ENCODE measurements around the gene STK26.

GRCh38 chrX:132033166-132033565 is 10.1 kb downstream of the STK26 start:
- TF ChIP-seq CTCF (IDR thresholded peaks at IDR 0.05; ENCODE audit: low read depth, low read length, missing input control) (no peak), MAX (IDR thresholded peaks at IDR 0.05) (no peak), REST (IDR thresholded peaks at IDR 0.05) (no peak), ATF3 (IDR thresholded peaks at IDR 0.05) (no peak), NR2F2 (IDR thresholded peaks at IDR 0.05) (no peak)
